GM12878 (cell line): ENCODE results near the gene CHAC1. TPM values are rescaled to one million over a fixed set of nuclear protein-coding genes. Genes with fewer than 3 reads are reported as not detected.

Source experiments
- ATAC-seq: fragments of 200-7000 bp; cut with Tn5 transposase; 3 replicates; pipeline ENCODE4 v1.9.1; 2020; ENCODE audit warnings: mild to moderate bottlenecking, moderate library complexity
- BruUV-seq: library from RNA; stranded (reverse); fragments of 400-500 nt; replicated peaks from 2 replicates; lab custom pipeline; 2021; lab: Mats Ljungman, UMichigan
- CTCF ChIA-PET: fragments of 300-600 bp; sonication (Branson Sonifier 250); formaldehyde crosslinking; extraction: SDS; loops from one replicate; lab custom pipeline; 2021; ENCODE audit warnings: inconsistent platforms; lab: Yijun Ruan, JAX
- POLR2A ChIA-PET: fragments of 350-600 bp; formaldehyde crosslinking; extraction: SDS; loops from one replicate; lab custom pipeline; 2021; ENCODE audit warnings: inconsistent platforms; lab: Charles Lee
- RAD21 ChIA-PET: fragments of 300-600 bp; sonication (Branson Sonifier 250); formaldehyde crosslinking; loops from one replicate; lab custom pipeline; 2023; ENCODE audit warnings: antibody characterized with exemption; ENCODE audit not compliant: unreplicated experiment; lab: Charles Lee
- SMC1A ChIA-PET: fragments of 300-600 bp; sonication (Branson Sonifier 250); formaldehyde crosslinking; loops from one replicate; lab custom pipeline; 2023; ENCODE audit not compliant: unreplicated experiment, uncharacterized antibody; lab: Charles Lee
- DNase-seq: peaks from one replicate; pipeline ENCODE4 v3.0.0-alpha.2; 2011; ENCODE audit warnings: low read depth, low spot score
- FAIRE-seq: peaks from 3 replicates; lab custom pipeline; 2011; peaks lifted over from hg19 to GRCh38; lab: Jason Lieb, UNC
- H2AFZ ChIP-seq: 2 replicates; pipeline ENCODE4 v1.6.0; 2011; ENCODE audit warnings: low read depth, low read length, control low read depth; ENCODE audit not compliant: control insufficient read depth
- H3K27ac ChIP-seq: 2 replicates; pipeline ENCODE4 v1.5.1; 2011; ENCODE audit warnings: control low read depth; ENCODE audit not compliant: control insufficient read depth, insufficient read depth
- H3K27me3 ChIP-seq, 2 experiments: replicated peaks in 1 of 2; 2 replicates each; pipeline versions ENCODE4 v1.6.0 to v1.6.1; 2011; ENCODE audit warnings: low read length in 1 of 2; ENCODE audit not compliant: control insufficient read depth in 2 of 2, insufficient read depth in 2 of 2
- H3K36me3 ChIP-seq, 2 experiments: 2 replicates each; pipeline ENCODE4 v1.5.1; 2011; ENCODE audit warnings: low read length in 1 of 2; ENCODE audit not compliant: control insufficient read depth in 2 of 2, insufficient read depth in 2 of 2
- H3K4me1 ChIP-seq: 2 replicates; pipeline ENCODE4 v1.6.1; 2011; ENCODE audit warnings: mild to moderate bottlenecking, low read length, moderate library complexity, mixed read lengths; ENCODE audit not compliant: control insufficient read depth, insufficient read depth
- H3K4me2 ChIP-seq: 2 replicates; pipeline ENCODE4 v1.6.0; 2011; ENCODE audit warnings: control low read depth; ENCODE audit not compliant: control insufficient read depth, insufficient read depth
- H3K4me3 ChIP-seq: fragments of 200-600 bp; sonication (generic); 2 replicates; pipeline ENCODE4 v1.5.1; 2016
- H3K79me2 ChIP-seq: 2 replicates; pipeline ENCODE4 v1.6.0; 2011; ENCODE audit warnings: low read length; ENCODE audit not compliant: control insufficient read depth, insufficient read depth
- H3K9ac ChIP-seq: 2 replicates; pipeline ENCODE4 v1.8.0; 2011; ENCODE audit warnings: low read length, control low read depth, mixed read lengths; ENCODE audit not compliant: control insufficient read depth, insufficient read depth
- H3K9me3 ChIP-seq: replicated peaks from 3 replicates; pipeline ENCODE4 v1.5.1; 2011; ENCODE audit warnings: mild to moderate bottlenecking, low read length; ENCODE audit not compliant: control insufficient read depth, insufficient read depth
- H4K20me1 ChIP-seq: 2 replicates; pipeline ENCODE4 v1.6.0; 2011; ENCODE audit not compliant: control insufficient read depth, insufficient read depth
- BHLHE40 ChIP-seq, 2 experiments: fragments of 450-650 bp in 1 of 2; IDR thresholded peaks; 2 replicates each; pipeline ENCODE4 v1.6.1; 2011 to 2017; ENCODE audit warnings: low read depth in 2 of 2, borderline replicate concordance in 1 of 2, improper control_type of control experiment in 1 of 2, low read length in 1 of 2, mild to moderate bottlenecking in 1 of 2
- ESRRA ChIP-seq: IDR thresholded peaks from 2 replicates; pipeline ENCODE4 v1.6.1; 2012; ENCODE audit warnings: mild to moderate bottlenecking, low read length, improper control_type of control experiment
- FOXK2 ChIP-seq: fragments of 450-650 bp; IDR thresholded peaks from 2 replicates; pipeline ENCODE4 v1.6.1; 2017; ENCODE audit warnings: mild to moderate bottlenecking, moderate library complexity
- LARP7 ChIP-seq: fragments of 450-650 bp; IDR thresholded peaks from 2 replicates; pipeline ENCODE4 v1.6.1; 2017; ENCODE audit warnings: mild to moderate bottlenecking
- MTA2 ChIP-seq: fragments of 450-650 bp; IDR thresholded peaks from 2 replicates; pipeline ENCODE4 v1.6.1; 2016; ENCODE audit warnings: low read depth, mild to moderate bottlenecking, moderate library complexity
- NFXL1 ChIP-seq: fragments of 450-650 bp; IDR thresholded peaks from 2 replicates; pipeline ENCODE4 v1.6.1; 2017; ENCODE audit warnings: antibody characterized with exemption, mild to moderate bottlenecking, borderline replicate concordance
- SMAD1 ChIP-seq: fragments of 450-650 bp; IDR thresholded peaks from 2 replicates; pipeline ENCODE4 v1.6.1; 2018; ENCODE audit warnings: mild to moderate bottlenecking, low read depth; ENCODE audit not compliant: partially characterized antibody
- SMAD5 ChIP-seq: IDR thresholded peaks from 2 replicates; pipeline ENCODE4 v1.6.1; 2016; ENCODE audit warnings: antibody characterized with exemption, low read depth
- SREBF2 ChIP-seq: IDR thresholded peaks from 2 replicates; pipeline ENCODE4 v1.6.1; 2012; ENCODE audit warnings: mild to moderate bottlenecking, low read length
- TAF1 ChIP-seq: IDR thresholded peaks from 2 replicates; pipeline ENCODE4 v1.6.1; 2011; ENCODE audit warnings: mild to moderate bottlenecking, low read depth, low read length, borderline replicate concordance
- ZSCAN29 ChIP-seq: fragments of 450-650 bp; IDR thresholded peaks from 2 replicates; pipeline ENCODE4 v1.6.1; 2017; ENCODE audit warnings: mild to moderate bottlenecking, moderate library complexity
- ZZZ3 ChIP-seq: IDR thresholded peaks from 2 replicates; pipeline ENCODE4 v1.6.1; 2011; ENCODE audit warnings: low read depth; ENCODE audit not compliant: control insufficient read depth, insufficient read length
- WGBS: methylation state at CpG from one replicate; pipeline ENCODE4 v1.1.6; 2016; ENCODE audit warnings: low lambda C conversion rate; ENCODE audit not compliant: insufficient replicate concordance, insufficient coverage; ENCODE audit errors: missing lambda C conversion rate; 5-methylcytosine and 5-hydroxymethylcytosine counted together
- in situ Hi-C: fragments of 300-500 bp; cut with MboI; formaldehyde crosslinking; loops from 9 replicates; pipeline ENCODE4 v1.14.3; 2018; ENCODE audit warnings: mixed read lengths
- intact Hi-C: fragments of 100-400 bp; cut with micrococcal nuclease; formaldehyde crosslinking; loops from one replicate; pipeline ENCODE4 v1.14.2; 2022; ENCODE audit not compliant: unreplicated experiment
- polyA plus RNA-seq, 11 experiments: library from polyadenylated mRNA; depleted of rRNA in 4 of 11; unstranded in 6 of 11; stranded (reverse) in 5 of 11; fragments of >200 nt; fragmentation: Nextera tagmentation in 4 of 11; fragmentation: Illumina TruSeq in 1 of 11; extraction: Ambion mirVana in 4 of 11; extraction: Trizol in 1 of 11; gene quantifications; 1 replicate in 1 of 11; 2 replicates in 10 of 11; pipeline versions ENCODE4 v1.2.1 to v1.2.3, GENCODE V29; 2011 to 2016; ENCODE audit warnings: inconsistent platforms in 2 of 11, missing spikeins in 2 of 11, low read depth in 1 of 11
- total RNA-seq, 4 experiments: library from RNA; depleted of rRNA in 3 of 4; stranded (reverse); fragments of >200 nt in 3 of 4; fragmentation: Illumina TruSeq in 1 of 4; extraction: Trizol in 1 of 4; gene quantifications; 2 replicates each; pipeline versions ENCODE4 v1.2.1 to v1.2.3, GENCODE V29; 2013 to 2021
- TF ChIP-seq, protein P1 (sequence below): fragments of 450-650 bp; IDR thresholded peaks from 2 replicates; pipeline ENCODE4 v1.6.1; 2016; ENCODE audit warnings: mild to moderate bottlenecking, moderate library complexity, borderline replicate concordance
- TF ChIP-seq, protein P2 (sequence below): IDR thresholded peaks from 2 replicates; pipeline ENCODE4 v1.6.1; 2011; ENCODE audit warnings: low read depth, mild to moderate bottlenecking, low read length, moderate library complexity, borderline replicate concordance; ENCODE audit errors: extremely low read depth
- TF ChIP-seq, protein P3 (sequence below): fragments of 450-650 bp; IDR thresholded peaks from 2 replicates; pipeline ENCODE4 v1.6.1; 2017; ENCODE audit warnings: low read depth, mild to moderate bottlenecking, moderate library complexity
- TF ChIP-seq, protein P4 (sequence below): fragments of 450-650 bp; IDR thresholded peaks from 2 replicates; pipeline ENCODE4 v1.6.1; 2017; ENCODE audit warnings: mild to moderate bottlenecking, low read depth, inconsistent platforms; ENCODE audit not compliant: poor library complexity, severe bottlenecking

Gene CHAC1
- total and polyA plus RNA-seq, 10 of the 15 experiments (the other 5 are each of a cell fraction or from before 2014, with no cell fraction given) = 0.37 to 5.9 (median 3.3) TPM

DNA sequence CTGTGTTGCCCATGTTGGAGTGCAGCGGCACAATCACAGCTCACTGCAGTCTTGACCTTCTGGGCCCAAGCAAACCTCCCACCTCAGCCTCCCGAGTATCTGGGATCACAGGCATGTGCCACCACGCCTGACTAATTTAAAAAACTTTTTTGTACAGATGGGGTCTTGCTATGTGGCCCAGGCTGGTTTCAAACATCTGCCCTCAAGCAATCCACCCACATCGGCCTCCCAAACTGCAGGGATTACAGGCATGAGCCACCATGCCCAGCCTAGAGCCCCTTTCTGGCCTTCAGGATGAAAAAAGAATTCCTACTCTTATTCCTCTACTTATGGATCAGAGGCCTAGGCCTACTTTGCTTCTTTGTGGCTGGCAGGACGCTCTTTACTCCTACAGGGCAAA is 39.6 kb downstream of the CHAC1 start (continued):
- TF ChIP-seq, protein P1, sequence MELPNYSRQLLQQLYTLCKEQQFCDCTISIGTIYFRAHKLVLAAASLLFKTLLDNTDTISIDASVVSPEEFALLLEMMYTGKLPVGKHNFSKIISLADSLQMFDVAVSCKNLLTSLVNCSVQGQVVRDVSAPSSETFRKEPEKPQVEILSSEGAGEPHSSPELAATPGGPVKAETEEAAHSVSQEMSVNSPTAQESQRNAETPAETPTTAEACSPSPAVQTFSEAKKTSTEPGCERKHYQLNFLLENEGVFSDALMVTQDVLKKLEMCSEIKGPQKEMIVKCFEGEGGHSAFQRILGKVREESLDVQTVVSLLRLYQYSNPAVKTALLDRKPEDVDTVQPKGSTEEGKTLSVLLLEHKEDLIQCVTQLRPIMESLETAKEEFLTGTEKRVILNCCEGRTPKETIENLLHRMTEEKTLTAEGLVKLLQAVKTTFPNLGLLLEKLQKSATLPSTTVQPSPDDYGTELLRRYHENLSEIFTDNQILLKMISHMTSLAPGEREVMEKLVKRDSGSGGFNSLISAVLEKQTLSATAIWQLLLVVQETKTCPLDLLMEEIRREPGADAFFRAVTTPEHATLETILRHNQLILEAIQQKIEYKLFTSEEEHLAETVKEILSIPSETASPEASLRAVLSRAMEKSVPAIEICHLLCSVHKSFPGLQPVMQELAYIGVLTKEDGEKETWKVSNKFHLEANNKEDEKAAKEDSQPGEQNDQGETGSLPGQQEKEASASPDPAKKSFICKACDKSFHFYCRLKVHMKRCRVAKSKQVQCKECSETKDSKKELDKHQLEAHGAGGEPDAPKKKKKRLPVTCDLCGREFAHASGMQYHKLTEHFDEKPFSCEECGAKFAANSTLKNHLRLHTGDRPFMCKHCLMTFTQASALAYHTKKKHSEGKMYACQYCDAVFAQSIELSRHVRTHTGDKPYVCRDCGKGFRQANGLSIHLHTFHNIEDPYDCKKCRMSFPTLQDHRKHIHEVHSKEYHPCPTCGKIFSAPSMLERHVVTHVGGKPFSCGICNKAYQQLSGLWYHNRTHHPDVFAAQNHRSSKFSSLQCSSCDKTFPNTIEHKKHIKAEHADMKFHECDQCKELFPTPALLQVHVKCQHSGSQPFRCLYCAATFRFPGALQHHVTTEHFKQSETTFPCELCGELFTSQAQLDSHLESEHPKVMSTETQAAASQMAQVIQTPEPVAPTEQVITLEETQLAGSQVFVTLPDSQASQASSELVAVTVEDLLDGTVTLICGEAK = no peak
- TF ChIP-seq SREBF2 = no peak
- TF ChIP-seq, protein P2, sequence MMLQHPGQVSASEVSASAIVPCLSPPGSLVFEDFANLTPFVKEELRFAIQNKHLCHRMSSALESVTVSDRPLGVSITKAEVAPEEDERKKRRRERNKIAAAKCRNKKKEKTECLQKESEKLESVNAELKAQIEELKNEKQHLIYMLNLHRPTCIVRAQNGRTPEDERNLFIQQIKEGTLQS = no peak
- TF ChIP-seq, protein P3, sequence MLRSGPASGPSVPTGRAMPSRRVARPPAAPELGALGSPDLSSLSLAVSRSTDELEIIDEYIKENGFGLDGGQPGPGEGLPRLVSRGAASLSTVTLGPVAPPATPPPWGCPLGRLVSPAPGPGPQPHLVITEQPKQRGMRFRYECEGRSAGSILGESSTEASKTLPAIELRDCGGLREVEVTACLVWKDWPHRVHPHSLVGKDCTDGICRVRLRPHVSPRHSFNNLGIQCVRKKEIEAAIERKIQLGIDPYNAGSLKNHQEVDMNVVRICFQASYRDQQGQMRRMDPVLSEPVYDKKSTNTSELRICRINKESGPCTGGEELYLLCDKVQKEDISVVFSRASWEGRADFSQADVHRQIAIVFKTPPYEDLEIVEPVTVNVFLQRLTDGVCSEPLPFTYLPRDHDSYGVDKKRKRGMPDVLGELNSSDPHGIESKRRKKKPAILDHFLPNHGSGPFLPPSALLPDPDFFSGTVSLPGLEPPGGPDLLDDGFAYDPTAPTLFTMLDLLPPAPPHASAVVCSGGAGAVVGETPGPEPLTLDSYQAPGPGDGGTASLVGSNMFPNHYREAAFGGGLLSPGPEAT = no peak
- no peak for TF ChIP-seq NFXL1
- no peak for TF ChIP-seq ZSCAN29
- TF ChIP-seq, all 136 proteins: peak for 0

DNA sequence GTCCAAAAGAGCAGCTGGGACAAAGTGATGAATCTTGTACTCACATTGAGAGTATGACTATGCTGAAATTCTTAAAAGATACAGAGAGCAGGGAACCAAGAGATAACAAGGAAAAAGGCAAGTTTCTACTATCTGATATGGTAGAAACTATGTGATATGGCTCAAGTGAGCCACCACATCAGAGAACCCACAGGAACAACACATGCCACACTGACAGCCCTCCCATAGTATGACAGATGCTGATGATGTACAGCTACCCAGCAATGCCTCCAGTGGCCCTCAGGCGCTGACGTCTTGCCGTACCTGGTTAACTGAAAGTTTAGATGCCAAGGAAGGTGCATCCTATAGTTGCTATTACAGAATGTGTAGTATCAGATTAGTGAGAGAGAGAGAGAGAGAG is 42.4 kb downstream of the CHAC1 start:
- POLR2A ChIA-PET = no interaction called here
- no TSS peak for BruUV-seq
- H3K4me3 ChIP-seq = no peak overlapping the region
- H3K4me2 ChIP-seq = no peak overlapping the region
- H3K79me2 ChIP-seq = no peaks in the 10 kb centered on the region
- H3K4me1 ChIP-seq = no peaks in the 10 kb centered on the region
- ATAC-seq = no peak
- intact Hi-C loops = no loop called here
- no peak overlapping the region for H3K27ac ChIP-seq
- FAIRE-seq = no peak
- in situ Hi-C loops = no loop called here
- CTCF ChIA-PET = no interaction called here
- no peaks in the 10 kb centered on the region for H4K20me1 ChIP-seq
- SMC1A ChIA-PET = no interaction called here
- peaks cover 9 to 21% of the 10 kb centered on the region in 2 experiments; a peak in 3 of 4 replicates for H3K36me3 ChIP-seq
- 98% methylated on average over 3 of the region's 3 CpGs for WGBS
- no peaks in the 10 kb centered on the region for H3K27me3 ChIP-seq
- no peak overlapping the region for H3K9ac ChIP-seq
- H2AFZ ChIP-seq = no peak overlapping the region
- DNase-seq = no peak
- RAD21 ChIA-PET = no interaction called here
- no peaks in the 10 kb centered on the region for H3K9me3 ChIP-seq
- TF ChIP-seq ZZZ3 (no peak), BHLHE40 (IDR thresholded peaks at IDR 0.05; ENCODE audit: borderline replicate concordance in 1 of 2, low read depth in 2 of 2, low read length in 1 of 2) (no peak), MTA2 (no peak), SMAD5 (no peak), FOXK2 (no peak), TAF1 (no peak), ESRRA (no peak), SMAD1 (no peak), LARP7 (no peak)
- TF ChIP-seq, protein P4, sequence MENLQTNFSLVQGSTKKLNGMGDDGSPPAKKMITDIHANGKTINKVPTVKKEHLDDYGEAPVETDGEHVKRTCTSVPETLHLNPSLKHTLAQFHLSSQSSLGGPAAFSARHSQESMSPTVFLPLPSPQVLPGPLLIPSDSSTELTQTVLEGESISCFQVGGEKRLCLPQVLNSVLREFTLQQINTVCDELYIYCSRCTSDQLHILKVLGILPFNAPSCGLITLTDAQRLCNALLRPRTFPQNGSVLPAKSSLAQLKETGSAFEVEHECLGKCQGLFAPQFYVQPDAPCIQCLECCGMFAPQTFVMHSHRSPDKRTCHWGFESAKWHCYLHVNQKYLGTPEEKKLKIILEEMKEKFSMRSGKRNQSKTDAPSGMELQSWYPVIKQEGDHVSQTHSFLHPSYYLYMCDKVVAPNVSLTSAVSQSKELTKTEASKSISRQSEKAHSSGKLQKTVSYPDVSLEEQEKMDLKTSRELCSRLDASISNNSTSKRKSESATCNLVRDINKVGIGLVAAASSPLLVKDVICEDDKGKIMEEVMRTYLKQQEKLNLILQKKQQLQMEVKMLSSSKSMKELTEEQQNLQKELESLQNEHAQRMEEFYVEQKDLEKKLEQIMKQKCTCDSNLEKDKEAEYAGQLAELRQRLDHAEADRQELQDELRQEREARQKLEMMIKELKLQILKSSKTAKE = no peak
